K562 (cell line): ENCODE results near the gene FMO5.

Experiments
- ESRRA ChIP-seq: fragments of 450-650 bp; IDR thresholded peaks from 2 replicates; pipeline ENCODE4 v1.6.1; 2014; ENCODE audit warnings: low read depth, mild to moderate bottlenecking, moderate library complexity, borderline replicate concordance
- FUS ChIP-seq: fragments of 200-400 bp; formaldehyde crosslinking; optimal IDR thresholded peaks from 2 replicates; pipeline ENCODE3; 2017; ENCODE audit warnings: low read depth, low read length
- GABPA ChIP-seq: fragments of 200-800 bp; sonication (Bioruptor generic); conservative IDR thresholded peaks from 2 replicates; pipeline ENCODE4 v1.6.1; 2016; ENCODE audit warnings: low read depth, missing genetic modification characterization, missing compliant biosample characterization
- MTA3 ChIP-seq: fragments of 450-650 bp; formaldehyde crosslinking; IDR thresholded peaks from 2 replicates; pipeline ENCODE4 v1.6.1; 2017; ENCODE audit warnings: mild to moderate bottlenecking, borderline replicate concordance
- SP1 ChIP-seq: sonication (generic); formaldehyde crosslinking; IDR thresholded peaks from 2 replicates; pipeline ENCODE4 v1.8.1; 2022; ENCODE audit warnings: mild to moderate bottlenecking, missing genetic modification reagents
- ZNF175 ChIP-seq: fragments of 200-800 bp; sonication (Bioruptor generic); IDR thresholded peaks from 2 replicates; pipeline ENCODE4 v1.6.1; 2016; ENCODE audit warnings: low read depth, mild to moderate bottlenecking, missing genetic modification characterization, missing compliant biosample characterization
- TF ChIP-seq, protein P1 (sequence below): fragments of 150-350 bp; IDR thresholded peaks from 2 replicates; pipeline ENCODE4 v1.6.1; 2014; ENCODE audit warnings: low read depth, mild to moderate bottlenecking, low read length, borderline replicate concordance

DNA sequence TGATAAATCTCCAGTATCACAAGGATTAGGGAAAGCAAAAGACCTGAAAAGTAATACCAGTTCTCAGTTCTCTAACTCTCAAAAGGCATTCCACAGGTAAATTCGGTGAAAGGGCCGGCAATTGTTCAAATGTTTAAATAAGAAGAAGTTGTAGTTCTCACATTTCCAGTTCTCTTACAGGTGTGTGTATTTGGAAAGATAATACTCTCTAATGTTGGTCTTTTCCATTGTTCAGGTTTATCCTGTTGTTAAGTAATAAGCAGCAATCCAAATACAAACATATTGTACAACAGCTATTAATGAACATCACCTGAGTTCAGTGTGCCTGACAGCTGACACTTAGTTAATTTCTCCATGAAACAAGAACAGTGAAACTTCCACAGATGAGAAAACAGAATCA, 39.7 kb downstream of the FMO5 start:
- no peak for TF ChIP-seq MTA3
- TF ChIP-seq GABPA (tag): no peak
- no peak for TF ChIP-seq ZNF175
- TF ChIP-seq ESRRA: no peak
- TF ChIP-seq, protein P1, sequence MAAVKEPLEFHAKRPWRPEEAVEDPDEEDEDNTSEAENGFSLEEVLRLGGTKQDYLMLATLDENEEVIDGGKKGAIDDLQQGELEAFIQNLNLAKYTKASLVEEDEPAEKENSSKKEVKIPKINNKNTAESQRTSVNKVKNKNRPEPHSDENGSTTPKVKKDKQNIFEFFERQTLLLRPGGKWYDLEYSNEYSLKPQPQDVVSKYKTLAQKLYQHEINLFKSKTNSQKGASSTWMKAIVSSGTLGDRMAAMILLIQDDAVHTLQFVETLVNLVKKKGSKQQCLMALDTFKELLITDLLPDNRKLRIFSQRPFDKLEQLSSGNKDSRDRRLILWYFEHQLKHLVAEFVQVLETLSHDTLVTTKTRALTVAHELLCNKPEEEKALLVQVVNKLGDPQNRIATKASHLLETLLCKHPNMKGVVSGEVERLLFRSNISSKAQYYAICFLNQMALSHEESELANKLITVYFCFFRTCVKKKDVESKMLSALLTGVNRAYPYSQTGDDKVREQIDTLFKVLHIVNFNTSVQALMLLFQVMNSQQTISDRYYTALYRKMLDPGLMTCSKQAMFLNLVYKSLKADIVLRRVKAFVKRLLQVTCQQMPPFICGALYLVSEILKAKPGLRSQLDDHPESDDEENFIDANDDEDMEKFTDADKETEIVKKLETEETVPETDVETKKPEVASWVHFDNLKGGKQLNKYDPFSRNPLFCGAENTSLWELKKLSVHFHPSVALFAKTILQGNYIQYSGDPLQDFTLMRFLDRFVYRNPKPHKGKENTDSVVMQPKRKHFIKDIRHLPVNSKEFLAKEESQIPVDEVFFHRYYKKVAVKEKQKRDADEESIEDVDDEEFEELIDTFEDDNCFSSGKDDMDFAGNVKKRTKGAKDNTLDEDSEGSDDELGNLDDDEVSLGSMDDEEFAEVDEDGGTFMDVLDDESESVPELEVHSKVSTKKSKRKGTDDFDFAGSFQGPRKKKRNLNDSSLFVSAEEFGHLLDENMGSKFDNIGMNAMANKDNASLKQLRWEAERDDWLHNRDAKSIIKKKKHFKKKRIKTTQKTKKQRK: no peak
- no peak for TF ChIP-seq SP1 (CRISPR knock-in tag)
- TF ChIP-seq FUS: no peak
